HK-2 (cell line): ENCODE results near the gene PRKG1.

ENCODE experiments used
- DNase-seq: peaks from one replicate; pipeline ENCODE4 v3.0.0-alpha.2; 2018; ENCODE audit not compliant: unreplicated experiment

The PRKG1 gene

GRCh38 chr10:51585742-51586141 is 511.5 kb downstream of the PRKG1 start:
- DNase-seq: no peak

GRCh38 chr10:51588984-51589383 is 514.7 kb downstream of the PRKG1 start:
- DNase-seq: no peak

- no peak for DNase-seq
Observed at GRCh38 chr10:51590818-51591217, 516.5 kb downstream of the PRKG1 start.

- DNase-seq: no peak
Observed at GRCh38 chr10:51596695-51597094, 522.4 kb downstream of the PRKG1 start.

GRCh38 chr10:51599647-51600046 is 525.4 kb downstream of the PRKG1 start:
- no peak for DNase-seq

- DNase-seq: peak; percentile 27
Observed at GRCh38 chr10:51602326-51602725, 528.0 kb downstream of the PRKG1 start.

- DNase-seq: no peak
Observed at GRCh38 chr10:51604579-51604978, 530.3 kb downstream of the PRKG1 start.

- no peak for DNase-seq
Observed at GRCh38 chr10:51606825-51607462, 532.7 kb downstream of the PRKG1 start.

GRCh38 chr10:51607463-51607835 is 533.2 kb downstream of the PRKG1 start:
- peak; percentile 11 for DNase-seq

GRCh38 chr10:51608211-51608610 is 533.9 kb downstream of the PRKG1 start:
- no peak for DNase-seq

- DNase-seq: no peak
Observed at GRCh38 chr10:51615764-51616298, 541.5 kb downstream of the PRKG1 start.

- no peak for DNase-seq
Observed at GRCh38 chr10:51617576-51618235, 543.4 kb downstream of the PRKG1 start.

- DNase-seq: no peak
Observed at GRCh38 chr10:51619365-51619764, 545.1 kb downstream of the PRKG1 start.

- no peak for DNase-seq
Observed at GRCh38 chr10:51620131-51620530, 545.8 kb downstream of the PRKG1 start.

- DNase-seq: no peak
Observed at GRCh38 chr10:51624013-51624412, 549.7 kb downstream of the PRKG1 start.

- no peak for DNase-seq
Observed at GRCh38 chr10:51629934-51630639, 555.8 kb downstream of the PRKG1 start.

GRCh38 chr10:51630640-51631005 is 556.3 kb downstream of the PRKG1 start:
- DNase-seq: no peak

GRCh38 chr10:51635436-51635835 is 561.1 kb downstream of the PRKG1 start:
- no peak for DNase-seq

GRCh38 chr10:51638211-51638610 is 563.9 kb downstream of the PRKG1 start:
- DNase-seq: no peak

GRCh38 chr10:51638737-51639136 is 564.5 kb downstream of the PRKG1 start:
- DNase-seq: no peak

GRCh38 chr10:51640120-51640819 is 566.0 kb downstream of the PRKG1 start:
- DNase-seq: no peak

- DNase-seq: no peak
Observed at GRCh38 chr10:51642581-51642980, 568.3 kb downstream of the PRKG1 start.
